ENCODE data around the gene ZNF793. TPM values are rescaled to one million over a fixed set of nuclear protein-coding genes. Genes with fewer than 3 reads are reported as not detected.

ZNF793 gene
- polyA plus RNA-seq (ENCODE audit: low read depth in 6 of 6): 1 to 10 TPM; 2.0 to 3.2 (median 2.9) TPM

- Mint-ChIP-seq H3K4me1 (peaks cover 0 to 3% (median 0%) of the 10 kb centered on the region in 3 donors), H3K36me3 (peaks cover 20 to 30% of the 10 kb centered on the region in 2 donors), H3K27me3 (no peaks in the 10 kb centered on the region), H3K4me3 (no peak within 1 kb of the TSS), H3K27ac (no peak within 1 kb of the TSS), H3K9me3 (peaks cover 3 to 22% (median 9%) of the 10 kb centered on the region in 7 donors)
- DNase-seq: peak; percentile 83
- ATAC-seq (ENCODE audit: low read depth in 2 of 2): peak; percentile 90
Observed at GRCh38 chr19:37506387-37507166, at the start of gene ZNF793. Gene ZNF793 (plus strand): TSS chr19:37506939. CDS start chr19:37523440, 16,501 bp downstream.

- H3K4me3 Mint-ChIP-seq: peak overlapping the region; percentile 90 to 99 (median 98)
- peaks cover 18 to 23% of the 10 kb centered on the region in 2 donors for H3K36me3 Mint-ChIP-seq
- H3K4me1 Mint-ChIP-seq: peaks cover 29 to 43% (median 36%) of the 10 kb centered on the region in 3 donors
- H3K27me3 Mint-ChIP-seq: no peaks in the 10 kb centered on the region
- H3K27ac Mint-ChIP-seq: peak overlapping the region; percentile 94 to 99 (median 98)
- DNase-seq (no peak), ATAC-seq (ENCODE audit: low read depth in 2 of 2) (no peak)
- H3K9me3 Mint-ChIP-seq: peaks cover 6 to 17% (median 10%) of the 10 kb centered on the region in 7 donors
Observed at GRCh38 chr19:37466277-37466797, 40.4 kb upstream of the ZNF793 start.

GRCh38 chr19:37466798-37467607, 39.7 kb upstream of the ZNF793 start, which contains the start of gene ZNF569:
Gene ZNF569 (minus strand): TSS chr19:37467444. CDS start chr19:37444921, 22,523 bp downstream.
- ATAC-seq (ENCODE audit: low read depth in 2 of 2) (peak; percentile 70 to 71), DNase-seq (peak; percentile 91)
- Mint-ChIP-seq H3K9me3 (peaks cover 6 to 17% (median 10%) of the 10 kb centered on the region in 7 donors), H3K27me3 (no peaks in the 10 kb centered on the region), H3K4me3 (peak within 1 kb of the TSS; percentile 90 to 99 (median 98)), H3K36me3 (peaks cover 18 to 23% of the 10 kb centered on the region in 2 donors), H3K27ac (peak within 1 kb of the TSS; percentile 94 to 99 (median 98)), H3K4me1 (peaks cover 29 to 43% (median 36%) of the 10 kb centered on the region in 3 donors)

GRCh38 chr19:37467608-37468090, 39.1 kb upstream of the ZNF793 start:
- H3K27ac Mint-ChIP-seq: peak overlapping the region; percentile 94 to 99 (median 98)
- peak overlapping the region; percentile 90 to 99 (median 98) for H3K4me3 Mint-ChIP-seq
- no peak for DNase-seq
- no peak for ATAC-seq (ENCODE audit: low read depth in 2 of 2)
- no peaks in the 10 kb centered on the region for H3K27me3 Mint-ChIP-seq
- peaks cover 6 to 17% (median 10%) of the 10 kb centered on the region in 7 donors for H3K9me3 Mint-ChIP-seq
- H3K4me1 Mint-ChIP-seq: peaks cover 29 to 43% (median 36%) of the 10 kb centered on the region in 3 donors
- peaks cover 18 to 23% of the 10 kb centered on the region in 2 donors for H3K36me3 Mint-ChIP-seq

GRCh38 chr19:37468961-37469777, 37.6 kb upstream of the ZNF793 start, which contains the start of gene ZNF570:
Gene ZNF570 (plus strand): TSS chr19:37469356. CDS start chr19:37470355, 999 bp downstream.
- peaks cover 6 to 17% (median 10%) of the 10 kb centered on the region in 7 donors for H3K9me3 Mint-ChIP-seq
- H3K27me3 Mint-ChIP-seq: no peaks in the 10 kb centered on the region
- H3K4me3 Mint-ChIP-seq: peak within 1 kb of the TSS; percentile 90 to 99 (median 98)
- ATAC-seq (ENCODE audit: low read depth in 2 of 2) (peak; percentile 66 to 69), DNase-seq (peak; percentile 86)
- peaks cover 29 to 43% (median 36%) of the 10 kb centered on the region in 3 donors for H3K4me1 Mint-ChIP-seq
- peaks cover 18 to 23% of the 10 kb centered on the region in 2 donors for H3K36me3 Mint-ChIP-seq
- peak within 1 kb of the TSS; percentile 91 to 100 (median 99) for H3K27ac Mint-ChIP-seq

- H3K4me3 Mint-ChIP-seq: peak overlapping the region; percentile 74 to 99 (median 98)
- peaks cover 29 to 43% (median 30%) of the 10 kb centered on the region in 3 donors for H3K4me1 Mint-ChIP-seq
- H3K36me3 Mint-ChIP-seq: peaks cover 9 to 16% of the 10 kb centered on the region in 2 donors
- H3K27me3 Mint-ChIP-seq: no peaks in the 10 kb centered on the region
- peaks cover 4 to 18% (median 7%) of the 10 kb centered on the region in 7 donors for H3K9me3 Mint-ChIP-seq
- no peak for DNase-seq
- peak overlapping the region in 4 of 6 donors; percentile 91 to 100 (median 98) for H3K27ac Mint-ChIP-seq
- ATAC-seq (ENCODE audit: low read depth in 2 of 2): no peak
Observed at GRCh38 chr19:37470216-37470615, 36.5 kb upstream of the ZNF793 start.

GRCh38 chr19:37472165-37472564, 34.6 kb upstream of the ZNF793 start:
- peaks cover 7 to 35% (median 24%) of the 10 kb centered on the region in 7 donors for H3K9me3 Mint-ChIP-seq
- peaks cover 27 to 29% of the 10 kb centered on the region in 2 donors for H3K36me3 Mint-ChIP-seq
- peaks cover 23 to 33% (median 24%) of the 10 kb centered on the region in 3 donors for H3K4me1 Mint-ChIP-seq
- no peak for DNase-seq
- no peaks in the 10 kb centered on the region for H3K27me3 Mint-ChIP-seq
- no peak overlapping the region for H3K4me3 Mint-ChIP-seq
- no peak overlapping the region for H3K27ac Mint-ChIP-seq
- ATAC-seq (ENCODE audit: low read depth in 2 of 2): no peak

- Mint-ChIP-seq H3K4me3 (peak overlapping the region in 1 of 8 donors; percentile 30), H3K36me3 (peaks cover 51 to 64% of the 10 kb centered on the region in 2 donors), H3K4me1 (no peaks in the 10 kb centered on the region), H3K27me3 (no peaks in the 10 kb centered on the region), H3K27ac (no peak overlapping the region), H3K9me3 (peaks cover 23 to 92% (median 91%) of the 10 kb centered on the region in 7 donors)
- no peak for ATAC-seq (ENCODE audit: low read depth in 2 of 2)
- no peak for DNase-seq
Observed at GRCh38 chr19:37484406-37485168, 22.2 kb upstream of the ZNF793 start.

GRCh38 chr19:37492213-37492612, 14.5 kb upstream of the ZNF793 start:
- Mint-ChIP-seq H3K4me1 (no peaks in the 10 kb centered on the region), H3K9me3 (peaks cover 12 to 82% (median 71%) of the 10 kb centered on the region in 7 donors), H3K27me3 (no peaks in the 10 kb centered on the region), H3K36me3 (peaks cover 5 to 45% of the 10 kb centered on the region in 2 donors), H3K27ac (no peak overlapping the region), H3K4me3 (no peak overlapping the region)
- DNase-seq (no peak), ATAC-seq (ENCODE audit: low read depth in 2 of 2) (no peak)

GRCh38 chr19:37505958-37506386, 767 bp upstream of the ZNF793 start:
- Mint-ChIP-seq H3K9me3 (peaks cover 3 to 24% (median 9%) of the 10 kb centered on the region in 7 donors), H3K27me3 (no peaks in the 10 kb centered on the region), H3K27ac (no peak overlapping the region), H3K4me1 (peaks cover 0 to 3% (median 0%) of the 10 kb centered on the region in 3 donors), H3K4me3 (no peak overlapping the region), H3K36me3 (peaks cover 20 to 24% of the 10 kb centered on the region in 2 donors)
- DNase-seq (no peak), ATAC-seq (ENCODE audit: low read depth in 2 of 2) (peak; percentile 9 to 14)

- no peak for ATAC-seq (ENCODE audit: low read depth in 2 of 2)
- DNase-seq: no peak
- Mint-ChIP-seq H3K27me3 (no peaks in the 10 kb centered on the region), H3K36me3 (peaks cover 20 to 31% of the 10 kb centered on the region in 2 donors), H3K27ac (no peak overlapping the region), H3K9me3 (peaks cover 3 to 18% (median 8%) of the 10 kb centered on the region in 7 donors), H3K4me3 (no peak overlapping the region), H3K4me1 (peaks cover 0 to 3% (median 0%) of the 10 kb centered on the region in 3 donors)
Observed at GRCh38 chr19:37507167-37507464, 377 bp downstream of the ZNF793 start.
